Suprapubic skin (tissue), 4 donors: ENCODE data around the gene TSSC4.

Experiments used
- EP300 ChIP-seq: sonication (generic); formaldehyde crosslinking; IDR thresholded peaks from one replicate; pipeline ENCODE4 v1.6.1; 2017; ENCODE audit warnings: antibody characterized with exemption
- POLR2A ChIP-seq, 2 donors: fragments of 450-650 bp; IDR thresholded peaks; one replicate each; pipeline ENCODE4 v1.6.1; 2017; ENCODE audit warnings: antibody characterized with exemption in 2 of 2, mild to moderate bottlenecking in 2 of 2, moderate library complexity in 2 of 2
- POLR2AphosphoS5 ChIP-seq, 3 donors: sonication (generic); formaldehyde crosslinking; IDR thresholded peaks; one replicate each; pipeline ENCODE4 v1.6.1; 2017; ENCODE audit warnings: antibody characterized with exemption in 3 of 3
- TF ChIP-seq, protein P1 (sequence below), 2 donors: fragments of 200-600 bp in 1 of 2; fragments of 450-650 bp in 1 of 2; sonication (generic) in 1 of 2; IDR thresholded peaks; one replicate each; pipeline ENCODE4 v1.5.1; 2016 to 2019; ENCODE audit warnings: antibody characterized with exemption in 2 of 2, mild to moderate bottlenecking in 1 of 2, moderate library complexity in 1 of 2

DNA sequence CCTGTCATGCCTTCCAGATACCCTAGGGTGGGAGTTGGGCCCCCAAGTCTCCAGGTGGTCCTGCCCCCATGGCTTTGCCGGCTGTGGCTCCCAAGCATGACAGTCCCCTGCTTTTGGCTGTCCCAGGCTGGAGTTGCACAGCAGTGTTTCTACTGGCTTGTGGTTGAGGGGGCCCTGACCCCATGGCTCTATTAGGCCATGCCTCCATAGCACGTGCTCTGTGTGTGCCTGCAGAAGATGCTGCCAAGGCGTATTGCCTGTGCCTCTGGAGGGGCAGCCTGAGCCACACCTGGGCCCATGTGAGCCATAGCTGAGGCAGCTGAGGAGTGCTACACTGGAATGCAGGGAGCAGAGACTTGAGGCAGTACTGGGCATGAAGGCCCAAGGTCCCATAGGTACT, 48.8 kb upstream of the TSSC4 start:
- TF ChIP-seq, protein P1, sequence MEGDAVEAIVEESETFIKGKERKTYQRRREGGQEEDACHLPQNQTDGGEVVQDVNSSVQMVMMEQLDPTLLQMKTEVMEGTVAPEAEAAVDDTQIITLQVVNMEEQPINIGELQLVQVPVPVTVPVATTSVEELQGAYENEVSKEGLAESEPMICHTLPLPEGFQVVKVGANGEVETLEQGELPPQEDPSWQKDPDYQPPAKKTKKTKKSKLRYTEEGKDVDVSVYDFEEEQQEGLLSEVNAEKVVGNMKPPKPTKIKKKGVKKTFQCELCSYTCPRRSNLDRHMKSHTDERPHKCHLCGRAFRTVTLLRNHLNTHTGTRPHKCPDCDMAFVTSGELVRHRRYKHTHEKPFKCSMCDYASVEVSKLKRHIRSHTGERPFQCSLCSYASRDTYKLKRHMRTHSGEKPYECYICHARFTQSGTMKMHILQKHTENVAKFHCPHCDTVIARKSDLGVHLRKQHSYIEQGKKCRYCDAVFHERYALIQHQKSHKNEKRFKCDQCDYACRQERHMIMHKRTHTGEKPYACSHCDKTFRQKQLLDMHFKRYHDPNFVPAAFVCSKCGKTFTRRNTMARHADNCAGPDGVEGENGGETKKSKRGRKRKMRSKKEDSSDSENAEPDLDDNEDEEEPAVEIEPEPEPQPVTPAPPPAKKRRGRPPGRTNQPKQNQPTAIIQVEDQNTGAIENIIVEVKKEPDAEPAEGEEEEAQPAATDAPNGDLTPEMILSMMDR (IDR thresholded peaks at IDR 0.05), result no peak
- no peak for TF ChIP-seq POLR2A (IDR thresholded peaks at IDR 0.05)
- TF ChIP-seq EP300, result no peak
- no peak for TF ChIP-seq POLR2AphosphoS5 (IDR thresholded peaks at IDR 0.05)
